GM23338 (cell line): ENCODE measurements around the gene PSMA5. TPM values are rescaled to one million over a fixed set of nuclear protein-coding genes. Genes with fewer than 3 reads are reported as not detected.

Experiments
- ATAC-seq: fragments of 200-7000 bp; cut with Tn5 transposase; 3 replicates; pipeline ENCODE4 v1.9.1; 2020
- DNase-seq: peaks from one replicate; pipeline ENCODE4 v3.0.0-alpha.2; 2015; ENCODE audit warnings: low spot score
- H2AFZ ChIP-seq: fragments of 200-600 bp; sonication (generic); 2 replicates; pipeline ENCODE4 v1.8.0; 2016; ENCODE audit warnings: antibody characterized with exemption, mild to moderate bottlenecking, moderate library complexity
- H3F3A ChIP-seq: fragments of 200-600 bp; sonication (generic); replicated peaks from 2 replicates; pipeline ENCODE4 v1.8.0; 2017; ENCODE audit warnings: antibody characterized with exemption, mixed run types, low read depth
- H3K27ac ChIP-seq: fragments of 200-600 bp; sonication (generic); 2 replicates; pipeline ENCODE4 v1.6.1; 2016; ENCODE audit warnings: low read depth
- H3K27me3 ChIP-seq: fragments of 200-600 bp; sonication (generic); 2 replicates; pipeline ENCODE4 v1.8.0; 2016; ENCODE audit warnings: mild to moderate bottlenecking, mixed run types, moderate library complexity; ENCODE audit not compliant: insufficient read depth
- H3K36me3 ChIP-seq: fragments of 200-600 bp; sonication (generic); 2 replicates; pipeline ENCODE4 v1.8.0; 2016; ENCODE audit warnings: mild to moderate bottlenecking; ENCODE audit not compliant: insufficient read depth
- H3K4me1 ChIP-seq: fragments of 200-600 bp; sonication (generic); 2 replicates; pipeline ENCODE4 v1.8.0; 2016; ENCODE audit warnings: mild to moderate bottlenecking, moderate library complexity; ENCODE audit not compliant: insufficient read depth
- H3K4me2 ChIP-seq: fragments of 200-600 bp; sonication (generic); 2 replicates; pipeline ENCODE4 v1.7.1; 2017; ENCODE audit warnings: mixed run types
- H3K4me3 ChIP-seq: fragments of 200-600 bp; sonication (generic); 2 replicates; pipeline ENCODE4 v1.6.1; 2016; ENCODE audit warnings: mixed run types
- H3K79me2 ChIP-seq: fragments of 200-600 bp; sonication (generic); replicated peaks from 2 replicates; pipeline ENCODE4 v1.8.0; 2017; ENCODE audit warnings: mild to moderate bottlenecking; ENCODE audit not compliant: insufficient read depth
- H3K9me2 ChIP-seq: fragments of 200-600 bp; sonication (generic); 2 replicates; pipeline ENCODE4 v1.8.0; 2017; ENCODE audit not compliant: insufficient read depth
- H4K20me1 ChIP-seq: fragments of 200-600 bp; sonication (generic); replicated peaks from 2 replicates; pipeline ENCODE4 v1.8.0; 2017; ENCODE audit warnings: mild to moderate bottlenecking; ENCODE audit not compliant: insufficient read depth
- H3K27ac Mint-ChIP-seq: 2 replicates; pipeline ENCODE4 v1.8.0; 2020; ENCODE audit warnings: inconsistent platforms, mild to moderate bottlenecking, moderate library complexity, mixed read lengths
- H3K27me3 Mint-ChIP-seq: 3 replicates; pipeline ENCODE4 v1.8.0; 2022; ENCODE audit warnings: low read depth, mild to moderate bottlenecking, moderate library complexity, mixed read lengths, inconsistent platforms; ENCODE audit not compliant: insufficient read depth, poor library complexity
- H3K36me3 Mint-ChIP-seq: 3 replicates; pipeline ENCODE4 v1.8.0; 2021; ENCODE audit warnings: low read depth, mild to moderate bottlenecking, inconsistent platforms, moderate library complexity, mixed read lengths
- H3K4me1 Mint-ChIP-seq: 3 replicates; pipeline ENCODE4 v1.8.0; 2020; ENCODE audit warnings: mild to moderate bottlenecking, inconsistent platforms, mixed read lengths
- H3K4me3 Mint-ChIP-seq: 3 replicates; pipeline ENCODE4 v1.8.0; 2021; ENCODE audit warnings: moderate library complexity, mild to moderate bottlenecking, inconsistent platforms, mixed read lengths
- H3K9me3 Mint-ChIP-seq: 3 replicates; pipeline ENCODE4 v1.8.0; 2020; ENCODE audit warnings: moderate library complexity, mild to moderate bottlenecking, inconsistent platforms, mixed read lengths
- CREB1 ChIP-seq: fragments of 250-450 bp; sonication (Bioruptor Pico); IDR thresholded peaks from 2 replicates; pipeline ENCODE4 v1.5.0; 2020; ENCODE audit warnings: low read depth, mild to moderate bottlenecking, moderate library complexity
- JUNB ChIP-seq: IDR thresholded peaks from one replicate; pipeline ENCODE4 v1.6.1; 2016; ENCODE audit warnings: antibody characterized with exemption; ENCODE audit not compliant: unreplicated experiment
- POLR2AphosphoS5 ChIP-seq: IDR thresholded peaks from 2 replicates; pipeline ENCODE4 v1.6.1; 2016; ENCODE audit warnings: antibody characterized with exemption, low read depth
- REST ChIP-seq: IDR thresholded peaks from one replicate; pipeline ENCODE4 v1.6.1; 2018; ENCODE audit warnings: antibody characterized with exemption; ENCODE audit not compliant: unreplicated experiment
- STAT1 ChIP-seq: IDR thresholded peaks from one replicate; pipeline ENCODE4 v1.6.1; 2016; ENCODE audit warnings: antibody characterized with exemption; ENCODE audit not compliant: unreplicated experiment
- ZNF114 ChIP-seq: fragments of 250-450 bp; sonication (Bioruptor Pico); IDR thresholded peaks from 2 replicates; pipeline ENCODE4 v1.5.0; 2020; ENCODE audit warnings: mild to moderate bottlenecking, moderate library complexity
- ZNF331 ChIP-seq: fragments of 250-450 bp; sonication (Bioruptor Pico); IDR thresholded peaks from 2 replicates; pipeline ENCODE4 v1.5.0; 2020; ENCODE audit warnings: low read depth, mild to moderate bottlenecking, moderate library complexity
- ZNF462 ChIP-seq: fragments of 250-450 bp; sonication (Bioruptor Pico); IDR thresholded peaks from 2 replicates; pipeline ENCODE4 v1.5.0; 2020; ENCODE audit warnings: mild to moderate bottlenecking, moderate library complexity
- polyA plus RNA-seq: library from polyadenylated mRNA; unstranded; fragments of >200 nt; fragmentation: Nextera tagmentation; extraction: Ambion mirVana; gene quantifications from 2 replicates; pipeline ENCODE4 v1.2.1, GENCODE V29; 2016
- total RNA-seq: library from RNA; depleted of rRNA; stranded (reverse); fragments of >200 nt; shearing (Covaris generic); gene quantifications from 2 replicates; pipeline ENCODE4 v1.2.3, GENCODE V29; 2014
- TF ChIP-seq, protein P1 (sequence below): IDR thresholded peaks from 2 replicates; pipeline ENCODE4 v1.6.1; 2016; ENCODE audit warnings: antibody characterized with exemption

PSMA5 gene
- total and polyA plus RNA-seq, 2 experiments from 2014 or later = 104 to 126 TPM

DNA sequence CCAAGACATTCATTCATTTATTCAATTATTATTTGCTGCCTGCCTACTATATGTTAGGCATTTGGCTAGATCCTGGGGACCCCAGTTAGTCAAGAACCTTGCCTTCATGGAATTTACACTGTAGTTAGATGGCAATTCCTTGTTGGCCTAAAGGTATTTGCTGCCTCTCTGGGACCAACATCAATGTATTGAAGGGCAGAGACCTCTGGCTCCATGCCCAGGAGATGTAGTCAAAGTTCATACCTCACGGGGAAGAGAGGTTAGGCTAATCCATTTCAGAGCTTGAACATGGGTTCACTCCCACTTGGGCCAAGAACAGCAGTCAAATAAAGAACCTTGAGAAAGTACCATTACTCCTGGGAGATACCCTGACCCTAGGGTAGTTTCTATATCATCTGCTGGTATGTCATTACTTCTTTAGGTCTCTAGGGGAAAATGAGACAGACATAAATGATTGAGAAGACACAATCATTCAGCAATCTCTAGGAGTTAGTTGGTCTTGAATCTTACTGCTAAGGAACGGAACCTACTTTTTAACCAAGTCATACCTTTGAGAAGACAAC lies 60.5 kb downstream of the PSMA5 start:
- no peak overlapping the region for H3K4me3 Mint-ChIP-seq
- H3K36me3 Mint-ChIP-seq = peaks cover 24% of the 10 kb centered on the region
- H2AFZ ChIP-seq = no peak overlapping the region
- no peaks in the 10 kb centered on the region for H3F3A ChIP-seq
- H3K27me3 Mint-ChIP-seq = peaks cover 4% of the 10 kb centered on the region
- no peak overlapping the region for H3K27ac Mint-ChIP-seq
- no peaks in the 10 kb centered on the region for H3K36me3 ChIP-seq
- peaks cover 24% of the 10 kb centered on the region for H3K79me2 ChIP-seq
- no peak overlapping the region for H3K27ac ChIP-seq
- no peaks in the 10 kb centered on the region for H3K9me2 ChIP-seq
- peaks cover 24% of the 10 kb centered on the region for H3K4me1 Mint-ChIP-seq
- no peaks in the 10 kb centered on the region; the same call in 1 of the 2 replicates for H4K20me1 ChIP-seq
- DNase-seq (no peak), ATAC-seq (no peak)
- no peaks in the 10 kb centered on the region for H3K27me3 ChIP-seq
- no peaks in the 10 kb centered on the region; the same call in 2 of the 3 replicates for H3K9me3 Mint-ChIP-seq
- H3K4me1 ChIP-seq = peaks cover 13% of the 10 kb centered on the region; the same call in 1 of the 2 replicates
- TF ChIP-seq POLR2AphosphoS5 (no peak), CREB1 (no peak), ZNF114 (CRISPR knock-in tag) (no peak), ZNF462 (CRISPR knock-in tag) (no peak), REST (no peak), JUNB (no peak), ZNF331 (CRISPR knock-in tag) (no peak), STAT1 (no peak)
- TF ChIP-seq, protein P1, sequence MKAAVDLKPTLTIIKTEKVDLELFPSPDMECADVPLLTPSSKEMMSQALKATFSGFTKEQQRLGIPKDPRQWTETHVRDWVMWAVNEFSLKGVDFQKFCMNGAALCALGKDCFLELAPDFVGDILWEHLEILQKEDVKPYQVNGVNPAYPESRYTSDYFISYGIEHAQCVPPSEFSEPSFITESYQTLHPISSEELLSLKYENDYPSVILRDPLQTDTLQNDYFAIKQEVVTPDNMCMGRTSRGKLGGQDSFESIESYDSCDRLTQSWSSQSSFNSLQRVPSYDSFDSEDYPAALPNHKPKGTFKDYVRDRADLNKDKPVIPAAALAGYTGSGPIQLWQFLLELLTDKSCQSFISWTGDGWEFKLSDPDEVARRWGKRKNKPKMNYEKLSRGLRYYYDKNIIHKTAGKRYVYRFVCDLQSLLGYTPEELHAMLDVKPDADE = no peak
- H3K4me2 ChIP-seq = no peak overlapping the region
- H3K4me3 ChIP-seq = no peak overlapping the region
